DND-41 (cell line): Measurements from ENCODE around the gene GAD1.

Experiments used
- CTCF ChIP-seq: IDR thresholded peaks from 2 replicates; pipeline ENCODE4 v1.5.1; 2012; ENCODE audit warnings: borderline replicate concordance, low read length, moderate library complexity, mild to moderate bottlenecking; ENCODE audit not compliant: poor library complexity, severe bottlenecking; ENCODE audit errors: extremely low read depth
- EZH2 ChIP-seq: IDR thresholded peaks from 3 replicates; pipeline ENCODE4 v1.6.1; 2012; ENCODE audit warnings: borderline replicate concordance, low read depth, mild to moderate bottlenecking, moderate library complexity, low read length, inconsistent platforms; ENCODE audit not compliant: severe bottlenecking

GRCh38 chr2:170851635-170852034, 34.9 kb downstream of the GAD1 start:
- TF ChIP-seq CTCF (no peak), EZH2 (no peak)
